Type B pancreatic cell (in vitro differentiated cells): ENCODE measurements around the gene HDGFL3. TPM values are rescaled to one million over a fixed set of nuclear protein-coding genes. Genes with fewer than 3 reads are reported as not detected.
"Not testable (repeated sequence)": the region's sequence is repeated elsewhere in the genome, so short reads cannot be mapped to it uniquely, and the experiment has no call there.

ENCODE experiments used
- DNase-seq: peaks from one replicate; pipeline ENCODE4 v3.0.0; 2021; ENCODE audit warnings: mixed read lengths; ENCODE audit not compliant: unreplicated experiment; ENCODE audit errors: extremely low spot score
- H3K27ac Mint-ChIP-seq: 2 replicates; pipeline ENCODE4 v1.8.0; 2021; ENCODE audit warnings: mild to moderate bottlenecking, mixed read lengths
- H3K27me3 Mint-ChIP-seq: 2 replicates; pipeline ENCODE4 v1.8.0; 2021; ENCODE audit warnings: mixed read lengths
- H3K36me3 Mint-ChIP-seq: 2 replicates; pipeline ENCODE4 v1.8.0; 2021; ENCODE audit warnings: mixed read lengths
- H3K4me1 Mint-ChIP-seq: one replicate; pipeline ENCODE4 v1.8.0; 2021; ENCODE audit warnings: mixed read lengths; ENCODE audit not compliant: unreplicated experiment
- H3K4me3 Mint-ChIP-seq: 2 replicates; pipeline ENCODE4 v1.8.0; 2021; ENCODE audit warnings: mild to moderate bottlenecking, mixed read lengths
- H3K9me3 Mint-ChIP-seq: 2 replicates; pipeline ENCODE4 v1.8.0; 2021; ENCODE audit warnings: mixed read lengths
- CTCF ChIP-seq: fragments of 200-600 bp; sonication (generic); conservative IDR thresholded peaks from 2 replicates; pipeline ENCODE4 v1.5.0; 2021; ENCODE audit warnings: antibody characterized with exemption, mild to moderate bottlenecking
- total RNA-seq: library from RNA; stranded (reverse); gene quantifications from 2 replicates; pipeline ENCODE4 v1.2.1, GENCODE V29; 2021; ENCODE audit warnings: low replicate concordance

Gene HDGFL3
- total RNA-seq, 1 donor from 2014 or later = 78.8 TPM

GRCh38 chr15:83090465-83090864 is 117.2 kb downstream of the HDGFL3 start:
- peaks cover 11% of the 10 kb centered on the region for H3K4me1 Mint-ChIP-seq
- H3K9me3 Mint-ChIP-seq = no peaks in the 10 kb centered on the region
- no peaks in the 10 kb centered on the region for H3K36me3 Mint-ChIP-seq
- H3K27me3 Mint-ChIP-seq = peaks cover 12% of the 10 kb centered on the region
- TF ChIP-seq CTCF = no peak
- no peak overlapping the region for H3K27ac Mint-ChIP-seq
- DNase-seq = no peak
- no peak overlapping the region for H3K4me3 Mint-ChIP-seq

GRCh38 chr15:83088876-83089275 is 118.7 kb downstream of the HDGFL3 start:
- Mint-ChIP-seq H3K9me3 (no peaks in the 10 kb centered on the region), H3K4me1 (peaks cover 11% of the 10 kb centered on the region), H3K27ac (no peak overlapping the region), H3K27me3 (peaks cover 12% of the 10 kb centered on the region), H3K4me3 (no peak overlapping the region), H3K36me3 (no peaks in the 10 kb centered on the region)
- no peak for DNase-seq
- no peak for TF ChIP-seq CTCF

- Mint-ChIP-seq H3K36me3 (no peaks in the 10 kb centered on the region), H3K27ac (no peak overlapping the region), H3K27me3 (peaks cover 12% of the 10 kb centered on the region), H3K4me3 (no peak overlapping the region), H3K9me3 (no peaks in the 10 kb centered on the region), H3K4me1 (peaks cover 11% of the 10 kb centered on the region)
- no peak for DNase-seq
- no peak for TF ChIP-seq CTCF
Measured at GRCh38 chr15:83087576-83087975, 120.0 kb downstream of the HDGFL3 start.

- H3K9me3 Mint-ChIP-seq, H3K27ac Mint-ChIP-seq, H3K4me1 Mint-ChIP-seq, DNase-seq, H3K36me3 Mint-ChIP-seq, H3K27me3 Mint-ChIP-seq, H3K4me3 Mint-ChIP-seq: not testable (repeated sequence)
Measured at GRCh38 chr15:83085864-83086552, 121.6 kb downstream of the HDGFL3 start.

- not testable (repeated sequence) for H3K4me1 Mint-ChIP-seq, H3K4me3 Mint-ChIP-seq, H3K27me3 Mint-ChIP-seq
Measured at GRCh38 chr15:83085461-83085860, 122.2 kb downstream of the HDGFL3 start.

GRCh38 chr15:83082730-83083386 is 124.8 kb downstream of the HDGFL3 start:
- Mint-ChIP-seq H3K27me3 (peaks cover 18% of the 10 kb centered on the region), H3K4me3 (no peak overlapping the region)

More at GRCh38 chr15:83085461-83085860, 122.2 kb downstream of the HDGFL3 start:
- not testable (repeated sequence) for H3K36me3 Mint-ChIP-seq, H3K27ac Mint-ChIP-seq, DNase-seq, H3K9me3 Mint-ChIP-seq

More at GRCh38 chr15:83082730-83083386, 124.8 kb downstream of the HDGFL3 start:
- H3K27ac Mint-ChIP-seq = no peak overlapping the region
- peaks cover 7% of the 10 kb centered on the region for H3K4me1 Mint-ChIP-seq
- no peaks in the 10 kb centered on the region for H3K9me3 Mint-ChIP-seq
- DNase-seq = no peak
- H3K36me3 Mint-ChIP-seq = no peaks in the 10 kb centered on the region
- no peak for TF ChIP-seq CTCF
